Progenitor cell of endocrine pancreas (in vitro differentiated cells): ENCODE results near the gene EBF3. TPM values are rescaled to one million over a fixed set of nuclear protein-coding genes. Genes with fewer than 3 reads are reported as not detected.

Experiments
- DNase-seq: peaks from one replicate; pipeline ENCODE4 v3.0.0; 2021; ENCODE audit warnings: low spot score; ENCODE audit not compliant: unreplicated experiment
- H3K27ac Mint-ChIP-seq: 2 replicates; pipeline ENCODE4 v1.8.0; 2021; ENCODE audit warnings: mild to moderate bottlenecking, moderate library complexity, mixed read lengths
- H3K27me3 Mint-ChIP-seq: 2 replicates; pipeline ENCODE4 v1.8.0; 2021; ENCODE audit warnings: mixed read lengths
- H3K36me3 Mint-ChIP-seq: 2 replicates; pipeline ENCODE4 v1.8.0; 2022; ENCODE audit warnings: mixed read lengths; ENCODE audit not compliant: insufficient read depth
- H3K4me1 Mint-ChIP-seq: 2 replicates; pipeline ENCODE4 v1.8.0; 2021; ENCODE audit warnings: low read depth, mixed read lengths
- H3K4me3 Mint-ChIP-seq: 2 replicates; pipeline ENCODE4 v1.8.0; 2021; ENCODE audit warnings: low read depth, mild to moderate bottlenecking, moderate library complexity, mixed read lengths
- H3K9me3 Mint-ChIP-seq: 2 replicates; pipeline ENCODE4 v1.8.0; 2021; ENCODE audit warnings: low read depth, mixed read lengths
- total RNA-seq: library from RNA; stranded (reverse); gene quantifications from 2 replicates; pipeline ENCODE4 v1.2.1, GENCODE V29; 2021
- TF ChIP-seq, protein P1 (sequence below): fragments of 200-600 bp; sonication (generic); IDR thresholded peaks from one replicate; pipeline ENCODE4 v1.5.0; 2021; ENCODE audit warnings: antibody characterized with exemption, mild to moderate bottlenecking; ENCODE audit not compliant: unreplicated experiment

The EBF3 gene
- total RNA-seq, 1 donor from 2014 or later, result 0.19 TPM

DNA sequence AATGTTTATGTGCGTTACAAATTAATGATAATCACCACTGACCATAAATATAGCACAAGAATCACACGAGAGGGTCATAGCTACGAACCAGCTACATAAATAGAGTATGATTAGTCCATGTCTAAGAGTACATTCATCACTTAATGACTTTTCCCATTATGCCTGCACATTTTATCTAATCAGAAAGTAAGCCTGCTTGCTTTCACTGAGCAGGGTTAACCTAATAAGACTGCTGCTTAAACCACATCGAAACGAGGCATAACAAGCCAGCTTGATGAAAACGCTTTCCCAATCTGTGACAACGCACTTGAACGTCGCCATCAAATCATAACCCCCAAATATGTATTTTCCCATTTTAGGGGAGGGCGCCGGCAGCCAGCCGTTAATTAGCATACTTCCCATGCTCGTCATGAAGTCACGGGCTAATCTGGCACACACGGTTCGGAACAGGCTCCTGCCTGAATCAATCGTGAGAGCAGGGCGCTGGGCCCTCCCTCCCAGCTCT lies 71.5 kb downstream of the EBF3 start:
- TF ChIP-seq, protein P1, sequence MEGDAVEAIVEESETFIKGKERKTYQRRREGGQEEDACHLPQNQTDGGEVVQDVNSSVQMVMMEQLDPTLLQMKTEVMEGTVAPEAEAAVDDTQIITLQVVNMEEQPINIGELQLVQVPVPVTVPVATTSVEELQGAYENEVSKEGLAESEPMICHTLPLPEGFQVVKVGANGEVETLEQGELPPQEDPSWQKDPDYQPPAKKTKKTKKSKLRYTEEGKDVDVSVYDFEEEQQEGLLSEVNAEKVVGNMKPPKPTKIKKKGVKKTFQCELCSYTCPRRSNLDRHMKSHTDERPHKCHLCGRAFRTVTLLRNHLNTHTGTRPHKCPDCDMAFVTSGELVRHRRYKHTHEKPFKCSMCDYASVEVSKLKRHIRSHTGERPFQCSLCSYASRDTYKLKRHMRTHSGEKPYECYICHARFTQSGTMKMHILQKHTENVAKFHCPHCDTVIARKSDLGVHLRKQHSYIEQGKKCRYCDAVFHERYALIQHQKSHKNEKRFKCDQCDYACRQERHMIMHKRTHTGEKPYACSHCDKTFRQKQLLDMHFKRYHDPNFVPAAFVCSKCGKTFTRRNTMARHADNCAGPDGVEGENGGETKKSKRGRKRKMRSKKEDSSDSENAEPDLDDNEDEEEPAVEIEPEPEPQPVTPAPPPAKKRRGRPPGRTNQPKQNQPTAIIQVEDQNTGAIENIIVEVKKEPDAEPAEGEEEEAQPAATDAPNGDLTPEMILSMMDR, result no peak
- Mint-ChIP-seq H3K9me3 (no peaks in the 10 kb centered on the region), H3K4me3 (peak overlapping the region; percentile 51), H3K27me3 (peaks cover 66% of the 10 kb centered on the region), H3K4me1 (peaks cover 27% of the 10 kb centered on the region), H3K27ac (peak overlapping the region; percentile 77), H3K36me3 (no peaks in the 10 kb centered on the region)
- no peak for DNase-seq

GRCh38 chr10:129891806-129892205 lies 72.3 kb downstream of the EBF3 start:
- Mint-ChIP-seq H3K9me3 (no peaks in the 10 kb centered on the region), H3K27me3 (peaks cover 67% of the 10 kb centered on the region), H3K27ac (no peak overlapping the region), H3K4me3 (no peak overlapping the region), H3K4me1 (peaks cover 27% of the 10 kb centered on the region), H3K36me3 (no peaks in the 10 kb centered on the region)
- DNase-seq, result no peak
- TF ChIP-seq, protein P1, result no peak

GRCh38 chr10:129890170-129890569 lies 73.9 kb downstream of the EBF3 start:
- Mint-ChIP-seq H3K36me3 (no peaks in the 10 kb centered on the region), H3K9me3 (no peaks in the 10 kb centered on the region), H3K4me1 (peaks cover 39% of the 10 kb centered on the region), H3K27ac (no peak overlapping the region), H3K27me3 (peaks cover 70% of the 10 kb centered on the region), H3K4me3 (no peak overlapping the region)
- TF ChIP-seq, protein P1, result no peak
- DNase-seq, result no peak

DNA sequence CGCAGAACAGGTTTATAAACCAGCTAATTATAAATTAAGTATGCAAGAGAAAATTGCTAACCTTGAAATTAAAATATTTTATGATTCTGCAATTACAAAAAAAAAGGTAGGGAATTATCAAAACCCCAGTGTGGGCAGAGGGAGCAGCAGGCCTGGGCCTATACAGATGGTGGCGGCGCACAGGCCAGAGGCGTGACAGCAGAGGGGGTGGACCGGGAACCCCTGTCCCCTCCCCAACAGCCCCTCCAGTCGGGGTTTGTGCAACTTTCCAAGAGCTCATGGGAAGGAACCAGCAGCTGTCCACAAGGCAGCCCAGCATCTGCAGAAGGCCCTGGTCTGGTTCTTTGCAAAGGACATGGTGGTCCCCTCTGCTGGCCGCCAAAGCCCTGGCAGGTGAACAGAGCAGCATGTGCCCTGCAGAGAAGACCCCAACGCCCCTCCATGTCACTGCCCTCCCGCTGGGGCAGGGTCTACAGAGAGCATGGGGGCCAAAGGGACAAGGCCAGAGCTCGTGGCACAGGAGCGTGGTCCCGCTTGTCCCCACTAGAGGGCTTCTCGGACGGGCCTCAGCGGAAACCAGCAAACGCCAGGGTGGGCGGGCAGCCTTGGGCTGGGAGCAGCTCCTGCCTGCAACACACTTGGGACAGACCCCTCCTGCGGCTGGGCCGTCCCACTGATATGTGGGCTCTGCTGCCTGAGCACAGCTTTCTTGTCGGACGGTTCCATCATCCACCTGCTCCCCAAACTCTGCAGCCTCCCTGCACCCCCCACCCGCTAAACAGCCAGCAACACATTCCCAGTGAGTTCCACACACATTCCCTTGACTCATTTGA lies 75.1 kb downstream of the EBF3 start:
- peak; percentile 67 for DNase-seq
- H3K9me3 Mint-ChIP-seq, result no peaks in the 10 kb centered on the region
- TF ChIP-seq, protein P1, result peak; percentile 79
- peaks cover 69% of the 10 kb centered on the region for H3K27me3 Mint-ChIP-seq
- H3K4me3 Mint-ChIP-seq, result no peak overlapping the region
- no peaks in the 10 kb centered on the region for H3K36me3 Mint-ChIP-seq
- H3K4me1 Mint-ChIP-seq, result peaks cover 46% of the 10 kb centered on the region
- H3K27ac Mint-ChIP-seq, result peak overlapping the region; percentile 34

DNA sequence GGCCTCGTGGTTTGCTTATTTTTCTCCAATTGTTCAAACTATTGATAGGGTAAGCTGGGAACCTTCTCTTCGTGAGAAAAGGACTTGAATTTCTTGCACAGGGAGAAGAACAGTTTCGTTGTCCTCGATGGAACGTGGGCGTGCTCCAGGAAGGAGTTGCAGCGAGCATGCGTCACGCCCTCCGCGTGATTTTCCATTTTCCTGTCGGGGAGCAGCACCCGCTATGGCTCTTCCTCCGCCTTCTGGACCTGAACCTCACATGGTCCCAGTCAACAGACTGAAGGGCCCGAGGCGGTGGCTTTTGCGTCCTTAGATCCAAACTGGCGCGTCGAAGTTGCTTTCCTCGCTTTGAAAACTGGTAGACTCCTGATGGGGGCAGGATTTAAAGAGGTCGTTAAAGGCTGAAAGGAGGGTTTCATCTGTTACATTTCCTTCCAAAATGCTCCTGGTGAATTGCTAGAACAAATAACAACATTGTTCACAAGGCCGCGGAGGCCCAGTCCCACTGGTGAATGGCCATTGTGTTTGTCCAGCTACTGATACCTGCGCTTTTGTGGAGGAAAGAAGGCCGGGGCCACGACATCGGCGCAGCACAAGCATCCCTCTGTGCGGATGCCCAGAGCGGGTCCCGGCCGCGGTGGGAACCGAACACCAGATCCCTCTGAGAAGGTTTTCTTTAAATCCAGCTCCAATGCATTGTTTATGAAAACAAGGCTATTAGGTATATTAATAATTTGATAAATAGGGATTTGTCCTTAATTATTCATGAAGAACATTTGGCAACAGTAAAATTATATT lies 75.9 kb downstream of the EBF3 start:
- peaks cover 71% of the 10 kb centered on the region for H3K27me3 Mint-ChIP-seq
- H3K4me3 Mint-ChIP-seq, result no peak overlapping the region
- peaks cover 46% of the 10 kb centered on the region for H3K4me1 Mint-ChIP-seq
- DNase-seq, result no peak
- no peaks in the 10 kb centered on the region for H3K9me3 Mint-ChIP-seq
- H3K36me3 Mint-ChIP-seq, result no peaks in the 10 kb centered on the region
- H3K27ac Mint-ChIP-seq, result no peak overlapping the region
- TF ChIP-seq, protein P1, result no peak
